Stimulated activated effector memory CD8-positive, alpha-beta T cell treated with anti-CD3 and anti-CD28 coated beads, Interleukin-12 subunit alpha, Interleukin-12 subunit beta, amount 100 ng/mL, for 72 hours (primary cell): ENCODE data around the gene STK25.

Source experiments
- ATAC-seq: fragments of 150-1000 bp; cut with Tn5 transposase; 2 replicates; pipeline ENCODE4 v1.10.0; 2021
- DNase-seq, 2 donors: peaks; one replicate each; pipeline ENCODE4 v3.0.0; 2021 to 2022; ENCODE audit warnings: low spot score in 2 of 2
- H3K27ac Mint-ChIP-seq: one replicate; pipeline ENCODE4 v1.8.0; 2022; ENCODE audit warnings: mild to moderate bottlenecking, mixed read lengths
- H3K36me3 Mint-ChIP-seq: one replicate; pipeline ENCODE4 v1.8.0; 2022; ENCODE audit warnings: mild to moderate bottlenecking, mixed read lengths
- H3K4me1 Mint-ChIP-seq: one replicate; pipeline ENCODE4 v1.8.0; 2022; ENCODE audit warnings: mixed read lengths
- H3K4me3 Mint-ChIP-seq: one replicate; pipeline ENCODE4 v1.8.0; 2022; ENCODE audit warnings: mild to moderate bottlenecking, mixed read lengths
- H3K9me3 Mint-ChIP-seq: one replicate; pipeline ENCODE4 v1.8.0; 2022; ENCODE audit warnings: mixed read lengths

Gene STK25

GRCh38 chr2:241494311-241494908 lies 14.0 kb downstream of the STK25 start:
- Mint-ChIP-seq H3K4me3 (no peak overlapping the region), H3K9me3 (no peaks in the 10 kb centered on the region), H3K27ac (no peak overlapping the region), H3K36me3 (peaks cover 37% of the 10 kb centered on the region), H3K4me1 (peaks cover 15% of the 10 kb centered on the region)
- ATAC-seq, result no peak
- DNase-seq, result no peak

GRCh38 chr2:241493092-241493491 lies 15.3 kb downstream of the STK25 start:
- Mint-ChIP-seq H3K27ac (peak overlapping the region; percentile 40), H3K4me1 (peaks cover 15% of the 10 kb centered on the region), H3K4me3 (no peak overlapping the region), H3K9me3 (no peaks in the 10 kb centered on the region), H3K36me3 (peaks cover 37% of the 10 kb centered on the region)
- ATAC-seq (no peak), DNase-seq (no peak)

DNA sequence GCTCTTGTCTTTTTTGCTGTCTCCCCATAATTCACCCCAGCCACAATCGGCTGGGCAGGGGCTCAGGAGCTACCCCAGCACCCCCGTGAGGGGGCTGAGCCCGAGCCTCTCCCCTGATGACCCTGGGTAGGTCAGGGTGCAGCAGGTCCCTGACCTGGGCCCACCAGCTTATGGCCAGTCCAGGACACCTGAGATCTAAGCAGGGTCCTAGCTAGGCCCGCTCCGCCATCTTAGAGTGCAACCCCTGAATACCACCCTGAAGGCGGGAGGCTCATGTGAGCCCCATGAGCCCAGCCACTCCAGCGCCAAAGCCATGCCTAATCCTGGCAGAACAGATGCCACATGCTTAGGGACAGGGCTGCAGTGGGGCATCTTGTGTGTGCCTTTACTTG lies 16.2 kb downstream of the STK25 start:
- Mint-ChIP-seq H3K4me1 (peaks cover 15% of the 10 kb centered on the region), H3K4me3 (no peak overlapping the region), H3K36me3 (peaks cover 35% of the 10 kb centered on the region), H3K9me3 (no peaks in the 10 kb centered on the region), H3K27ac (no peak overlapping the region)
- DNase-seq, result no peak
- ATAC-seq, result no peak

DNA sequence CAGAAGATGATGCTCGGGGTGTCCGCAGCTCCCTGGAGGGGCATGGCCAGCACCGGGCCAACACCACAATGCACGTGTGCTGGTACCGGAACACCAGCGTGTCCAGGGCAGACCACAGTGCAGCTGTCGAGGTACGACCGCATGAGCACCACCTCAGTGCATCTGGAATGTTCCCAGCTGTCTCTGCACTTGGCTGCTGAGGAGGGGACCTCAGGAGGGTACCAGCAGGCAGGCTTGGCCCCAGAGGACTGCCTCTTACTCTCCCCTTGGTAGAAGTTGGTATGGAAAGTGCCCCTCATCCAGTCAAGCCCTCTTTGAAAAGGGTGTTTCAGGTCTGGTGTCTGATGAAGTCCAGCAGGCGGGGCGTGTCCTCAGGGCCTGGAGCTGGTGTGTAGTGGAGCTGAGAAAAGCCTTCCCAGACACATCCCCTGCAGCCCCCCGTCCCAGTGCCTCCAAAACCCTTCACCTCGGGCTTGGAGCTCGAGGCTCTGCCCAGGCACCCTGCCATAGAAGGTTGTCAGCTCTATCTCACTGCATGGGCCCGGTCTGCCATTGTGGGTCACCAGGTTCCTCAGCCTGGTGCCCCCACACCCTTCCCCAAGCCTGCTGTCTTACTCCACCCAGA lies 16.7 kb downstream of the STK25 start:
- Mint-ChIP-seq H3K4me1 (peaks cover 15% of the 10 kb centered on the region), H3K36me3 (peaks cover 31% of the 10 kb centered on the region), H3K4me3 (no peak overlapping the region), H3K9me3 (no peaks in the 10 kb centered on the region), H3K27ac (no peak overlapping the region)
- no peak for ATAC-seq
- no peak for DNase-seq

DNA sequence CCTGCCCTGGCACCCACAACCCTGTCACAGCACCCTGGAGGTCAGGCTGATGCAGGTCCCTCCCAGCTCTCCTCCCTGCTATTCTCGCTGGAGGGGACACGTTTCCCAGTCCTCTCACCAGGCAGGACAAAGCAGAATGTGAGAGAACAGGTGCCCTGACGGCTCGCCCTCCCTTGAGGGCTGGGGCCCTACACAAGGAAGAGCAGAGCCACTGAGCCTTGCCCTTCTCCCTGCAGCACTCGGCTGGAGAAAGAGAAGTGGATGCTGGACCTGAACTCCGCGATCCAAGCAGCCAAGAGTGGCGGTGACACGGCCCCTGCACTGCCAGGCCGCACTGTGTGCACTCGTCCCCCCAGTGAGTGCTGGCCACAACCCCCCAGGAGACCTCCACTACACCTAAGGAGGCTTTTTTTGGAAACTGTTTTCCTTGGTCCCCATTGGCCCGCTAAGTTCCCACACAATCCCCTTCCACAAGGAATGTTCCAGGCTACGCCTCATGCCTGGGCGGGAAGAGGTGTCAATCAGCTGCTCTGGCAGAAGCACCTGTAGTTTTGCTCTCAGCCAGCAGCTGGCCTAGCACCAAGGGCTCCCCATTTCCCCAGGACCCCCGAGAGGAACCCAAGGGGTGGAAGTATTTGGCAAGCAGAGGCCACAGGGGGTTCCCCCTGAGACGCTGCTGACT lies 17.4 kb downstream of the STK25 start:
- peaks cover 15% of the 10 kb centered on the region for H3K4me1 Mint-ChIP-seq
- DNase-seq (no peak), ATAC-seq (no peak)
- H3K4me3 Mint-ChIP-seq, result no peak overlapping the region
- H3K36me3 Mint-ChIP-seq, result peaks cover 25% of the 10 kb centered on the region
- no peak overlapping the region for H3K27ac Mint-ChIP-seq
- H3K9me3 Mint-ChIP-seq, result no peaks in the 10 kb centered on the region

- Mint-ChIP-seq H3K4me1 (peaks cover 15% of the 10 kb centered on the region), H3K27ac (no peak overlapping the region), H3K9me3 (no peaks in the 10 kb centered on the region), H3K36me3 (peaks cover 27% of the 10 kb centered on the region), H3K4me3 (no peak overlapping the region)
- ATAC-seq, result peak; percentile 31
- DNase-seq, result no peak
These were observed 18.4 kb downstream of the STK25 start for GRCh38 chr2:241489733-241490680.

- H3K4me3 Mint-ChIP-seq, result no peak overlapping the region
- ATAC-seq (no peak), DNase-seq (no peak)
- H3K9me3 Mint-ChIP-seq, result no peaks in the 10 kb centered on the region
- no peak overlapping the region for H3K27ac Mint-ChIP-seq
- peaks cover 15% of the 10 kb centered on the region for H3K4me1 Mint-ChIP-seq
- H3K36me3 Mint-ChIP-seq, result peaks cover 20% of the 10 kb centered on the region
These were observed 19.3 kb downstream of the STK25 start for GRCh38 chr2:241489088-241489487.

DNA sequence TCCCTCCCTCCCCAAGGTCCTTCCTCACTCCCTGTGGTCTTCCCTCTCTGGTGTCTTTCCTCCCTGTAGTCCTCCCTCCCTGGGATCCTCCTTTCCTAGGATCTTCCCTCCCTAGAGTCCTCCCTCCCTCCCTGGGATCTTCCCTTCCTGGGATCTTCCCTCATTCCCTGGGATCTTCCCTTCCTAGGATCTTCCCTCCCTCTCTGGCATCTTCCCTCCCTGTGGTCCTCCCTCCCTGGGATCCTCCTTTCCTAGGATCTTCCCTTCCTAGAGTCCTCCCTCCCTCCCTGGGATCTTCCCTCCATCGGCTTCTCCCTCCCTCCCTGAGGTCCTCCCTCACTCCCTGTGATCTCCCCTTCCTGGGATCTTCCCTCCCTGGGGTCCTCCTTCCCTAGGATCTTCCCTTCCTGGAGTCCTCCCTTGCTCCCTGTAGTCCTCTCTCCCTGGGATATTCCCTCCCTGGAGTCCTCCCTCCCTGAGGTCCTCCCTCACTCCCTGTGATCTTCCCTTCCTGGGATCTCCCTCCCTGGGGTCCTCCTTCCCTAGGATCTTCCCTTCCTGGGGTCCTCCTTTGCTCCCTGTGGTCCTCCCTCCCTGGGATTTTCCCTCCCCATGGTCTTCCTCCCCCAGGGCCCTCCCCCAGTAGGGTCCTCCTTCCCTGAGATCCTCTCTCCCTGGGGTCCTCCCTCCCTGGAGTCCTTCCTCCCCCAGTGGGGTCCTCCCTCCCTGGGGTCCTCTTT lies 23.0 kb downstream of the STK25 start:
- Mint-ChIP-seq H3K27ac (peak overlapping the region; percentile 26), H3K4me3 (no peak overlapping the region), H3K9me3 (no peaks in the 10 kb centered on the region), H3K36me3 (peaks cover 9% of the 10 kb centered on the region), H3K4me1 (peaks cover 1% of the 10 kb centered on the region)
- DNase-seq, result no peak
- ATAC-seq, result no peak

GRCh38 chr2:241483305-241483704 lies 25.1 kb downstream of the STK25 start:
- no peaks in the 10 kb centered on the region for H3K4me1 Mint-ChIP-seq
- no peaks in the 10 kb centered on the region for H3K9me3 Mint-ChIP-seq
- peaks cover 7% of the 10 kb centered on the region for H3K36me3 Mint-ChIP-seq
- no peak overlapping the region for H3K27ac Mint-ChIP-seq
- no peak for DNase-seq
- H3K4me3 Mint-ChIP-seq, result no peak overlapping the region
- ATAC-seq, result no peak

- peaks cover 7% of the 10 kb centered on the region for H3K36me3 Mint-ChIP-seq
- no peak overlapping the region for H3K4me3 Mint-ChIP-seq
- H3K9me3 Mint-ChIP-seq, result no peaks in the 10 kb centered on the region
- H3K27ac Mint-ChIP-seq, result no peak overlapping the region
- H3K4me1 Mint-ChIP-seq, result no peaks in the 10 kb centered on the region
- no peak for DNase-seq
- ATAC-seq, result no peak
These were observed 26.0 kb downstream of the STK25 start for GRCh38 chr2:241482126-241482955.

DNA sequence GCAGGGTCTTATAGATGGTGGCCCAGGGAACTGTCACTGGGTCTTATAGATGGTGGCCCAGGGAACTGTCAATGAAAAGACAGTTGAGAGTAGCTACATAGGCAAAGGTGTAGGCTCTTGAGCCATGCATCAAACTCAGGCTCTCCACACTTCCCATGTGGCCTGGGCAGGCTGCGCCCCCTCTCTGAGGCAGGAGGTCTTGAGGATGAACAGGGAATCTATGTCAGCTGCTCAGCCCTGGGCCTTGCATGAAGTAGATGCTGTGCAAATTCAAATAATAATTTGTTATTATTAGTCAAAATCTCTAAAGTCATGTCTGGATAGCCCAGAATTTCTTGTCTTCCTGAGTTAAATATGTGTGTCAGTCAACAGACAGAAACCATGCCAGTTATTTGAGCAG lies 26.7 kb downstream of the STK25 start:
- ATAC-seq (no peak), DNase-seq (no peak)
- no peaks in the 10 kb centered on the region for H3K4me1 Mint-ChIP-seq
- no peak overlapping the region for H3K4me3 Mint-ChIP-seq
- peaks cover 7% of the 10 kb centered on the region for H3K36me3 Mint-ChIP-seq
- no peak overlapping the region for H3K27ac Mint-ChIP-seq
- H3K9me3 Mint-ChIP-seq, result no peaks in the 10 kb centered on the region

DNA sequence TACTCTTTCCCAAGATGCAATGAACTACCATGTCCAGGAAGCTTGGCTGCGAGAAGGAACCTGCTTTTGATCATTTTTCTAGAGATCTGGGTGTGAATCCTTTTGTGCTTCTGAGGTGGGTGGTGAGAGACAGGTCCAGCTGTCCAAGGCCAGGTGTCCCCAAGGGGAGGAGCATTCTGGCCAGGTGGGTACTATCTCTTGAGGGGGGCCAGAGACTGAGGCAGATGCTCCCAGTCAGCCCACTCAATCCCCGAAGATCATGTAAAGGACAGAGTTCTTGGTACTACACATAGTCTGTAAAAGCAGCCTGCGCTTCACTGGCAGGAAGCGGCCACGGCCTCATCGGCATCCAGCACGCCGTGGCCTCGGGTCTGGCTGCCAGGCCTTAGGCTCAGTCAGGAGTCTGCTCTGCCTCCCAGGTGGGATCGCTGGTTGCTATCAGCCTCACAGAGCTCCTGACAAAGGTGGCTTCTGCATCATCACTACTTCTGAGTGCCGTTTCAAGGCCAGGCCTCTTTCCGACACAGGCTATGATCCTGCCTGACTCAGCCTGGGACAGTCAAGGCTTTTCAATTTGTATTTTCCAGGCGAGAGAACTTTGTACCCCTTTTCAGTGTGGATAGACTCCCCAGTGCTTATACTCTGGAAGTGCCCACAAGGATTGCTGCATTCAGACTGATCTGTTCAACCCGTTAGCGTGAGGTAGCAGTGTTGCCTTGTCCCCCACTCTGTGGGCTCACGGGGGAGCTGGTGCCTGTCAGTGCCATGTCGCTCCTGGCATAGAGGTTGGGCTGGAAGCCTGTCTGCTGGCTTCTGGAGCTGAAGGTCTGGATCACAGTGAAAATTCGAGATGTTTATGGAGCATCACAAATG lies 29.1 kb downstream of the STK25 start:
- H3K4me3 Mint-ChIP-seq, result no peak overlapping the region

GRCh38 chr2:241478166-241478565 lies 30.2 kb downstream of the STK25 start:
- H3K4me3 Mint-ChIP-seq, result no peak overlapping the region
- H3K4me1 Mint-ChIP-seq, result no peaks in the 10 kb centered on the region
- H3K9me3 Mint-ChIP-seq, result no peaks in the 10 kb centered on the region
- DNase-seq, result no peak
- no peak for ATAC-seq
- H3K36me3 Mint-ChIP-seq, result no peaks in the 10 kb centered on the region
- H3K27ac Mint-ChIP-seq, result no peak overlapping the region

More for the DNA sequence above, 29.1 kb downstream of the STK25 start:
- ATAC-seq, result no peak
- Mint-ChIP-seq H3K9me3 (no peaks in the 10 kb centered on the region), H3K27ac (no peak overlapping the region), H3K36me3 (no peaks in the 10 kb centered on the region), H3K4me1 (no peaks in the 10 kb centered on the region)
- no peak for DNase-seq
